NCI-H526 (cell line): ENCODE results near the gene KCNK13.
A peak's percentile ranks its signal among the peaks of the same experiment; 100 is the strongest.
"Not testable (repeated sequence)": the region's sequence is repeated elsewhere in the genome, so short reads cannot be mapped to it uniquely, and the experiment has no call there.

Source experiments
- DNase-seq, 2 experiments: peaks; one replicate each; lab custom pipeline; 2025; lab: John Stamatoyannopoulos, UW

Gene KCNK13

DNA sequence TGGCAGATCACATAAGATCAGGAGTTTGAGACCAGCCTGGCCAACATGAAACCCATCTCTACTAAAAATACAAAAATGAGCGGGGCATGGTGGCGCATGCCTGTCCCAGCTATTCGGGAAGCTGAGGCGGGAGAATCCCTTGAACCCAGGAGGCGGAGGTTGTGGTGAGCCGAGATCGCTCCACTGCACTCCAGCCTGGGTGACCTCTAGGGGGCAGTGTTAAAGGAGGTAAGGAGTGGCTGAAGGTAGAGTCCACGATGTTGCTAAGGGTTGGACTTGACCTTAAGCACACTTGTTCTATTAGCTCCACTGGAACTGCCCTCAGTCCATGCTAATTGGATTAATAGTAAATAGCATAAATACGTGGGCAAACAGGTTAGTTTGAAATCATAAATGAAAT is 132.1 kb downstream of the KCNK13 start:
- DNase-seq: peak in 1 of 2 experiments; percentile 13

GRCh38 chr14:90194706-90195105 is 132.9 kb downstream of the KCNK13 start:
- DNase-seq: no peak

- DNase-seq: no peak
These were observed 136.8 kb downstream of the KCNK13 start for GRCh38 chr14:90198541-90199060.

DNA sequence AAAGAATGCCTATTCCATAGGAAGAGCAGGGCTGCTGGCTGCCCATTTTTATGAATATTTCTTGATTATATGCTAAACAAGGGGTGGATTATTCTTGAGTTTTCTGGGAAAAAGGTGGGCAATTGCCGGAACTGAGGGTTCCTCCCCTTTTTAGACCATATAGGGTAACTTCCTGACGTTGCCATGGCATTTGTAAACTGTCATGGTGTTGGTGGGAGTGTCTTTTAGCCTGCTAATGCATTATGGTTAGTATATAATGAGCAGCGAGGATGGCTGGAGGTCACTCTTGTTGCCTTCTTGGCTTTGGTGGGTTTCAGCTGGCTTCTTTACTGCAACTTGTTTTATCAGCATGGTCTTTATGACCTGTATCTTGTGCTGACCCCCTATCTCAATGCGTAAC is 138.8 kb downstream of the KCNK13 start:
- not testable (repeated sequence) for DNase-seq

DNA sequence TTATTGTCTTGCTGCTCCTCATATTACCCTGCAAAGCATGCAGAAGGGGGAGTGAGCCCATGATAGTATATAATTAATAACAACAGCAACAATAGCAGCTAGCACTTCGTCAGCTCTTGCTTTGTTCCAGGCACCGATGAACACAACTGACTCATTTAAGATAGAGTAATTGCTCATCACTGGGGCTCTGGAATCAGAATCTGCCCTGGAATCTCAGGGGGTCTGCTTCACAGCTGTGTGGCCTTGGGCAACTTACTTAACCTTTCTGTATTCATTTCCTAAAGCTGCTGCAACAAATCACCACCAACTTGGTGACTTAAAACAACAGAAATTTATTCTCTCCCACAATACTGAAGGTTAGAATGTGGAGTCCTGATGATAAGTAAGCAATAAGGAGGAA is 139.6 kb downstream of the KCNK13 start:
- no peak for DNase-seq

DNA sequence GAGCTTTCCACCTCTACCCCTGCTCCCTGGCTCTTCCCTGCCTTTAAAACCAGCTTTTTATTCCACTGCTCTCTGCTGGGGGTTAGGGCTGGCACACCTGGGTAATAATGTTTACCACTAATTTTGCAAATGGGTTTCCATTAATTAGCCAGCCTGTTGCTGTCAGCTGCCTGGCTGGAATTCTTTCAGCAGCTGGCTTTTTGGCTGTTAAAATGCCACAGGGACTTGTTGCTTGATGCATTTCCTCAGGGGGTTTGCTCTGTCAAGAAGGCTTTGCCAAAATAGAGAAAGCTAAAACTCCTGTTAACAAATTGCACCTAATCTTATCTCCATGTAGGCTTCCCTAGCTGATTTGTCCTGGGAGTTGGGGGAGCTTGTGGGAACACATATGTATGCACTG is 142.7 kb downstream of the KCNK13 start:
- peak in 1 of 2 experiments; percentile 31 for DNase-seq

- DNase-seq: no peak
These were observed 151.4 kb downstream of the KCNK13 start for GRCh38 chr14:90213099-90213748.

GRCh38 chr14:90228478-90228877 is 166.7 kb downstream of the KCNK13 start:
- DNase-seq: no peak

DNA sequence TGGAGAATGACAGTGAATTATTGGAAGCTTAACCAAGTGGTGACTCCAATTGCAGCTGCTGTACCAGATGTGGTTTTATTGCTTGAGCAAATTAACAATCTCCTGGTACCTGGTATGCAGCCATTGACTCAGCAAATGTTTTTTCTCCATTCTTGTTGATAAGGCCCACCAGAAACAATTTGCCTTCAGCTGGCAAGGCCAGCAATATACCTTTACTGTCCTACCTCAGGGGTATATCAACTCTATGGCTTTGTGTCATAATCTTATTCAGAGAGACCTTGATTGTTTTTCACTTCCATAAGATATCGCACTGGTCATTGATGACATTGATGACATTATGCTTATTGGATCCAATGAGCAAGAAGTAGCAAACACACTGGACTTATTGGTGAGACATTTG is 168.1 kb downstream of the KCNK13 start:
- not testable (repeated sequence) for DNase-seq
